ENCODE measurements around the gene CD160. TPM values are rescaled to one million over a fixed set of nuclear protein-coding genes. Genes with fewer than 3 reads are reported as not detected.

CD160 gene
- polyA plus RNA-seq, 3 donors = 0.01 to 1.4 (median 0.16) TPM

- TF ChIP-seq CTCF (IDR thresholded peaks at IDR 0.05) = no peak
- Mint-ChIP-seq H3K27ac (no peak overlapping the region), H3K27me3 (ENCODE audit: low read depth in 3 of 3) (peaks cover under 1 to 3% (median 1%) of the 10 kb centered on the region in 3 donors), H3K4me1 (peaks cover 20% of the 10 kb centered on the region), H3K9me3 (peaks cover 0 to 2% (median 0%) of the 10 kb centered on the region in 7 donors), H3K36me3 (peaks cover 0 to 4% of the 10 kb centered on the region in 2 donors), H3K4me3 (no peak overlapping the region)
- H3K79me2 ChIP-seq (ENCODE audit: insufficient read depth, low read length) = no peaks in the 10 kb centered on the region
- no peaks in the 10 kb centered on the region for H4K20me1 ChIP-seq (ENCODE audit: insufficient read depth, low read length)
- no peak overlapping the region for H2AFZ ChIP-seq (ENCODE audit: insufficient read depth, low read depth, low read length, poor library complexity, severe bottlenecking)
- no peak for DNase-seq
- no peaks in the 10 kb centered on the region for H3K36me3 ChIP-seq (replicated peaks in 1 of 2; ENCODE audit: control insufficient read depth in 1 of 2, insufficient read depth in 2 of 2, low read length in 2 of 2)
- H3K27me3 ChIP-seq (ENCODE audit: control insufficient read depth in 2 of 2, insufficient read depth in 2 of 2, low read length in 2 of 2) = no peaks in the 10 kb centered on the region
- intact Hi-C loops (cut with micrococcal nuclease) = no loop called here
- H3K9me3 ChIP-seq (replicated peaks in 1 of 2; ENCODE audit: control insufficient read depth in 1 of 2, insufficient read depth in 1 of 2, low read length in 2 of 2) = no peaks in the 10 kb centered on the region
- no peak overlapping the region for H3K4me3 ChIP-seq (replicated peaks in 1 of 3; ENCODE audit: low read depth in 2 of 3, low read length in 3 of 3)
- H3K9ac ChIP-seq (ENCODE audit: insufficient read depth, low read length, poor library complexity, severe bottlenecking) = no peak overlapping the region
- 87% methylated on average over 6 of the region's 6 CpGs for WGBS (ENCODE audit: insufficient coverage)
- H3K4me2 ChIP-seq (replicated peaks; ENCODE audit: extremely low read depth, low read length, poor library complexity, severe bottlenecking) = no peak overlapping the region
- no peak overlapping the region for H3K27ac ChIP-seq (ENCODE audit: low read depth in 1 of 2, low read length in 2 of 2)
- H3K4me1 ChIP-seq (ENCODE audit: control insufficient read depth in 1 of 2, insufficient read depth in 2 of 2, low read length in 2 of 2) = no peaks in the 10 kb centered on the region
These were observed 30.4 kb upstream of the CD160 start for GRCh38 chr1:145688924-145689323.

- H4K20me1 ChIP-seq (ENCODE audit: insufficient read depth, low read length) = no peaks in the 10 kb centered on the region
- peaks cover 0 to 2% (median 0%) of the 10 kb centered on the region in 7 donors for H3K9me3 Mint-ChIP-seq
These were observed 29.4 kb upstream of the CD160 start for GRCh38 chr1:145689922-145690321.

More at GRCh38 chr1:145689922-145690321, 29.4 kb upstream of the CD160 start:
- H3K79me2 ChIP-seq (ENCODE audit: insufficient read depth, low read length) = no peaks in the 10 kb centered on the region
- DNase-seq = no peak
- intact Hi-C loops (cut with micrococcal nuclease) = no loop called here
- no peaks in the 10 kb centered on the region for H3K36me3 Mint-ChIP-seq
- no peak overlapping the region for H3K4me2 ChIP-seq (replicated peaks; ENCODE audit: extremely low read depth, low read length, poor library complexity, severe bottlenecking)
- no peak for TF ChIP-seq CTCF (IDR thresholded peaks at IDR 0.05)
- H3K4me3 ChIP-seq (replicated peaks in 1 of 3; ENCODE audit: low read depth in 2 of 3, low read length in 3 of 3) = no peak overlapping the region
- H3K4me3 Mint-ChIP-seq = no peak overlapping the region
- 97% methylated on average over 5 of the region's 6 CpGs for WGBS (ENCODE audit: insufficient coverage)
- peak overlapping the region in 1 of 7 donors; percentile 15 for H3K27ac Mint-ChIP-seq
- no peak overlapping the region for H3K27ac ChIP-seq (ENCODE audit: low read depth in 1 of 2, low read length in 2 of 2)
- no peak overlapping the region for H2AFZ ChIP-seq (ENCODE audit: insufficient read depth, low read depth, low read length, poor library complexity, severe bottlenecking)
- H3K27me3 ChIP-seq (ENCODE audit: control insufficient read depth in 2 of 2, insufficient read depth in 2 of 2, low read length in 2 of 2) = no peaks in the 10 kb centered on the region
- no peaks in the 10 kb centered on the region for H3K36me3 ChIP-seq (replicated peaks in 1 of 2; ENCODE audit: control insufficient read depth in 1 of 2, insufficient read depth in 2 of 2, low read length in 2 of 2)
- peaks cover 1 to 3% (median 1%) of the 10 kb centered on the region in 3 donors for H3K27me3 Mint-ChIP-seq (ENCODE audit: low read depth in 3 of 3)
- no peak overlapping the region for H3K9ac ChIP-seq (ENCODE audit: insufficient read depth, low read length, poor library complexity, severe bottlenecking)
- H3K9me3 ChIP-seq (replicated peaks in 1 of 2; ENCODE audit: control insufficient read depth in 1 of 2, insufficient read depth in 1 of 2, low read length in 2 of 2) = no peaks in the 10 kb centered on the region
- H3K4me1 ChIP-seq (ENCODE audit: control insufficient read depth in 1 of 2, insufficient read depth in 2 of 2, low read length in 2 of 2) = no peaks in the 10 kb centered on the region
- H3K4me1 Mint-ChIP-seq = peaks cover 20% of the 10 kb centered on the region
